Activated naive CD8-positive, alpha-beta T cell treated with anti-CD3 and anti-CD28 coated beads, Interleukin-2, amount 50 U/mL, for 16 hours (primary cell): ENCODE measurements around the gene RHCE.
A peak's percentile ranks its signal among the peaks of the same experiment; 100 is the strongest.
"Not testable (repeated sequence)": the region's sequence is repeated elsewhere in the genome, so short reads cannot be mapped to it uniquely, and the experiment has no call there.

Experiments
- DNase-seq: peaks from one replicate; pipeline ENCODE4 v3.0.0-alpha.2; 2020; ENCODE audit warnings: low read depth, low spot score

The RHCE gene

DNA sequence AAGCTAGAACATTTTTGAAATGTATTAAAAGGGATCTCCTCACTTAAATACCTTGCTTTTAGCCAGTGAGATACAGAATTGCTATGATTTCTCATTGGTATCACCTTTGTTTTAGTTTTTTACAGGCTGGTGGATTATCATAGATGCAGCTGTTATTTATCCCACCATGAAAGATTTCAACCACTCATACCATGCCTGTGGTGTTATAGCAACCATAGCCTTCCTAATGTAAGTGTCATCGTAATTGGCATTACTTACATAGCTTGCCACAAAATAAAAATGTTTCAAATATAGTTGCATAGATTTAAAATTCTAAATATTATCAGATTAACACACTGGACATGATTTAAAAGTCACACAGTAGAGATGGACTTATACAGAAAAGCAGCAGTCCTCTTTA, 77.8 kb downstream of the RHCE start:
- DNase-seq: no peak

DNA sequence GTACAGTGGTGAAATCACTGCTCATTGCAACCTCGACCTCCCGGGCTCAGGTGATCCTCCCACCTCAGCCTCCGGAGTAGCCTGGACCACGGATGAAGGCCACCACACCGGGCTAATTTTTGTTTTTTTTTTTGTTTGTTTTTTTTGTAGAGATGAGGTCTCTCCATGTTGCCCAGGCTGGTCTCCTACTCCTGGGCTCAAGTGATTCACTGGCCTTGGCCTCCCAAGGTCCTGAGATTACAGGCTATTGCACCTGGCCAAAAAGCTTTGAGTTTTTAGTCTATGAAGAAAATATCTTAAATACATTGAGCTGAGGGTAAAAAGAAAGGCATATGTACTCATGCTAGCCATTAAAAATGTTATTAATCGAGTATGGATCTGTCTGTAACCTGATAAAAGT, 78.9 kb downstream of the RHCE start:
- DNase-seq: no peak

DNA sequence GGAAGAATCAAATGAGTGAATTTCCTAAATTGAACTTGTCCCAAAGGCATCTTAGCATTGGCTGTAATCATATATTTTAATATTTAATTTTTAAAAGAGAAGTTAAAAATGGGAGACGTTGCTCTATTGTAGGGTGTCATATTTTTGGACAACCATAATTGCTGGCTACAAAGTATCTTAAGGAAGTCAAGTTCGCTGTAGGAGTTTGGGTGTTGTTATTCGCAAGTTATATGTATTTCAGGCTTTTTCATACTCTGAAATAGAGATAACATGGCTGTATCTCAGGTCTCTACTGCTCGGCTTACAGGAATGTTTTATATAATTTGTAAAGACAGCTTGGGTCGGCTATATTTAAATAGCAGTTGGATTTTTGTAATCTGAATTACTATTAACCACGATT, 81.6 kb downstream of the RHCE start:
- DNase-seq: no peak

DNA sequence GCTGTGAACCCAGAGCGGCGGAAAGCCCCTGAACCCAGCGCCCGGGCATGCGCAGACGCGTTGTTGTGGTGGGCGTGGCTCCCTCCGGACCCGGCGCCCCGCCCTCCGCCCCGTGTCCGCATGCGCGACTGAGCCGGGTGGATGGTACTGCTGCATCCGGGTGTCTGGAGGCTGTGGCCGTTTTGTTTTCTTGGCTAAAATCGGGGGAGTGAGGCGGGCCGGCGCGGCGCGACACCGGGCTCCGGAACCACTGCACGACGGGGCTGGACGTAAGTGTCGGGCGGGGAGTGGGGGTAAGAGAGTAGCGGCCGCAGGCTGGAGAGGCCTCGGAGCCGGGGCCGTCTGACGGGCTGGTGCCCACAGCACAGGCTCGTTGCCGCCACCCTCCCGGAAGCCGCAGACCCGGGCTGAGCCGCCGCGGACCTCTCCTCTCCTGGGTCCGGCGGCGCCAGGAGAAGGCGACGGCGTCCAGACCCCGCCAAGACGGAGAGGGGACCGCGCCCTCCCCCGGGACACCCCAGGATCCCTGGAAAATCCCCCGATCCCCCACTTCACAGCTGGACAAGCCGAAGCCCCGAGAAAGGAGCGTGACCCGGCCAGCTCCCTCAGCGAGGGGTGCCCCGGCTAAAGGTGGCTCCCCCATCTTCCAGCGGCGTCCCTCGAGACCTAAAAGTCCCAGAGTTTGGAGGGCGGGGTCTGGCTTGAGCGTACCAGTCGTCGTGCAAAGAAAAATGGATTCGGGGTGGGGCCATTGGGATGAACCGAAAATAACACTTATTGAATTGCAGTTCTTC, 82.2 kb downstream of the RHCE start, which contains the start of gene TMEM50A:
TSS of gene TMEM50A (plus strand) at position 147 of the 794 bp plus-strand sequence. CDS start 2,153 bp downstream, outside the sequence.
- DNase-seq: peak; percentile 72

DNA sequence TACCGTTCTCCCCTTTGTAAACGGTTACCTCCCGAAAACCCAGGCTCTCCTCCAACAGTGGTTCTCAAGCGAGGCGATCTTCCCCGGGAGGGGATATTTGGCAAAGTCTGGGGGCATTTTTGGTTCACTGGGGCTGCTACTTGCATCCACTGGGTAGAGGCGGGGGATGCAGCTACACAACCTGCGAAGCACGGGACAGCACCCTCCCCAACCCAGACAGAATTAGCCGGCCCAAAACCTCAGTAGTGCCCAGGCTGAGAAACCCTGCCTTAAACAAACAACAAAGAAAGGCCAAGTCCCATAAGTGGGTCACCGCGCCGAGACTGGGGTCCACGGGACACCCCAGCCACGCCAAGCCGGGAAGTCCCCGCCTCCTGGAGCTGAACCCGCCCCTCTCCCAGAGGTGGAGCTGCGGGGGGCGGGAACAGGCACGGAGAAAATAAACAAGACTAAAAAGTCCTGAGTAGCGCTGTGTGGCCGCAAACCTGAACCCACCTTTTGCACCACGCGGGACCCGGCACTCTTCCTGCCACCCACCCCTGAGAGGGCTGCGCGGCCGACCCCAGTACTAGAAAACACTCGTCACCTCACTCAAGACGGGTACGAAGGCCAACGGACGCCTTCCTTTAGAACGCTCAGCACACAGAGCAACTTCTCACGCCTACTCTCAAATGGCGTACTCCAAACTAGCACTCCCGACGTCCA, 83.0 kb downstream of the RHCE start:
- DNase-seq: not testable (repeated sequence)

DNA sequence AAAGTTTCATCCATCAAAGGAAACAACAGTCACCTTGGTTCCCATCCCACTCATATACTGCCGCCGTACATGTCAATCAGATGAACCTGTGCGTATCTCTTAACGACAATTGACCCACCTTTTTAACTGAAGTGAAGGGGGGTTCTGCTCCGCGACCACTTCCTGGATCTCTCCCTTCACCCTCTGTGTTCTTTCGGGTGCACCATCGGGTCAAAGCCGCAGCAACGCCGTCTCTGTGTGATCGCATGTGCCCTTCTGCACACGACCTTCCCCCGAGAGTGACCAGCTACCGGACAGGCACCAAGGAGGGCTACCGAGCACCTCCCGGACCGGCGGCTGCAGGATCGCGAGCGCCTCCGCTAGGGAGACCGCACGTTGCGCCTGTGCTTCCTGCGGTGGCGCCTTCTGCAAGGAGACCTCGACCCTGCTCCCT, 83.7 kb downstream of the RHCE start:
- DNase-seq: not testable (repeated sequence)

DNA sequence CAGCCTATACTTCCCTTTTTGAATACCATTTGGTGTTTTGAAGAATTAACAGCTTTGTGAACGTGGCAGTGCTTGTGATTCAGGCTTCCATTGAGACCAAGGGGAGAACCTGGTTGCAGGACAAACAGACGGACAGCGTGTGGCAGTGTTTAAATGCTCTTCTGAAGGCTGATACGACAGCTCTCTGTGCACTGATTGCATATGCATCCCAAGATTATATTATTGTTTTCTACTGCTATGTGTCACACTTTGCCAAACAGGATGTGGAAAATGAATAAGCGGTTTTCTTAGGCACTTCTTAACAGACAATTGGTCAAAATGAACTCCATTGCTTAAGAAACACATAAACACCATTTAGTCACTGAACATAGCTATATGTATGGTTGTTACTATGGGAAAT, 90.7 kb downstream of the RHCE start:
- DNase-seq: not testable (repeated sequence)

DNA sequence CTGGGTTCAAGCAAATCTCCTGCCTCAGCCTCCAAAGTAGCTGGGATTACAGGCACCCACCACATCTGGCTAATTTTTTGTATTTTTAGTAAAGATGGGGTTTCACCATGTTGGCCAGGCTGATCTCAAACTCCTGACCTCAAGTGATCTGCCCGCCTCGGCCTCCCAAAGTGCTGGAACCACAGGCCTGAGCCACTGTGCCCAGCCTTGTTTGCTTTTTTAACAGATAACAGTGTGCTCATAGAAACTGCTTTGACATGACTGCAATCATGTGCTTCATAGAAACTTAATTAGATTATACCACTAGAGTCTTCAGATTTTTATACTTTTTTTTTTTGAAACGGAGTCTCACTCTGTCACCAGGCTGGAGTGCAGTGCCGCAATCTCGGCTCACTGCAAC, 91.3 kb downstream of the RHCE start:
- DNase-seq: not testable (repeated sequence)

DNA sequence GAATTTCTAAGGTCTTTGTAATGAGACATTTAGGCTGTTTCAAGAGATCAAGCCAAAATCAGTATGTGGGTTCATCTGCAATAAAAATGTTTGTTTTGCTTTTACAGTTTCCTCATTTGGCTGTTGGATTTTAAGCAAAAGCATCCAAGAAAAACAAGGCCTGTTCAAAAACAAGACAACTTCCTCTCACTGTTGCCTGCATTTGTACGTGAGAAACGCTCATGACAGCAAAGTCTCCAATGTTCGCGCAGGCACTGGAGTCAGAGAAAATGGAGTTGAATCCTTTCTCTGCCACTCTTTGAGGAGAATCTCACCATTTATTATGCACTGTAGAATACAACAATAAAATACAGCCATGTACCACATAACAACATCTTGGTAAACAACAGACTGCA, 91.8 kb downstream of the RHCE start:
- DNase-seq: not testable (repeated sequence)

DNA sequence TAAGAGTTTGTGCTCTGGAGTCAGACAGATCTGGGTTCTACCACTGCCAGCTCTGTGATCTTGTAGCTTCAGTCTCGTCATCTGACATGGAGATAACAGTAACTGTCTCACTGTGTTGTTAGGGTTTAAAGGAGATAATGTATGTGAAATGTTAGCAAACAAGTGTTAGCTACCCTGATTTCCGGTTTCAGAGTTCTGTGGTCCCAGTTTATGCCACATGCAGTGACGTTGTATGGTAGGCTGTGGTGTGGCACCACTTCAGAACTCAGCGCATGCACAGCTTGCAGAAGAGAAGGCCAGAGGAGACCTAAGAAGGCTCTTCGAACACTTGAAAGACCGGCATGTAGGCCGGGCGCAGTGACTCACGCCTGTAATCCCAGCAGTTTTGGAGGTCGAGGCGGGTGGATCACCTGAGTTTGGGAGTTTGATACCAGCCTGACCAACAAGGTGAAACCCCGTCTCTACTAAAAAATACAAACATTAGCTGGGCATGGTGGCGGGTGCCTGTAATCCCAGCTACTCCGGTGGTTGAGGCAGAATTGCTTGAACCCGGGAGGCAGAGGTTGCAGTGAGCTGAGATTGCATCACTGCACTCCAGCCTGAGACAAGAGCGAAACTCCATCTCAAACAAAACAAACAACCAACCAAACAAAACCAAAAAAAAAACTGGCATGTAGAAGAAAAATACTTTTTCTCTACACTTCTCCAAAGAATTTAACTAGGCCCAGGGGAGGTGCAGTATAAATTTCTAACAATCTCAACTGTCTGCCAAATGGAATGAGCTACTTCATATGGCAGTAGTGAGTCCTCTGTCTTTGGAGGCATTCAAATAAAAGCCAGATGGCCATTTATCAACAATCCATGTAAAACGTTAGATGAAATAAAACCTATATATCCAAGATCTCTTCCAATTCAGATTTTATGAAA, 92.5 kb downstream of the RHCE start:
- not testable (repeated sequence) for DNase-seq

DNA sequence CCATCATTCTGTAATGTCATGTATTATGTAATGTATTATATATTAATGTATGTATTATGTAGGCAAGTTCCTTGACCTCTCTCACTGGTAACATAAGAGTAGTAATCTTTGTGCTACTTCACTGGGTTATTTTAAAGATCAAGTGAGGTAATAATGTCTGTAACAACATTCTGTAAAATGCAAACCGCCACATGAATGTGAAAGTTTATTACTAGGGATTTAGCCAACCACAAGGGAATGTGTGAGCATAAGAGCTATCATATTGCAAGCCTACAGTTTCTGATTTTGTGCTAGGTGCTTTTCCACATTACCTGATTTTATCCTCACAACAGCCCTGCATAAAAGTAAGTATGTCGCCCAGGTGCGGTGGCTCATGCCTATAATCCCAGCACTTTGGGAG, 96.2 kb downstream of the RHCE start:
- DNase-seq: not testable (repeated sequence)

DNA sequence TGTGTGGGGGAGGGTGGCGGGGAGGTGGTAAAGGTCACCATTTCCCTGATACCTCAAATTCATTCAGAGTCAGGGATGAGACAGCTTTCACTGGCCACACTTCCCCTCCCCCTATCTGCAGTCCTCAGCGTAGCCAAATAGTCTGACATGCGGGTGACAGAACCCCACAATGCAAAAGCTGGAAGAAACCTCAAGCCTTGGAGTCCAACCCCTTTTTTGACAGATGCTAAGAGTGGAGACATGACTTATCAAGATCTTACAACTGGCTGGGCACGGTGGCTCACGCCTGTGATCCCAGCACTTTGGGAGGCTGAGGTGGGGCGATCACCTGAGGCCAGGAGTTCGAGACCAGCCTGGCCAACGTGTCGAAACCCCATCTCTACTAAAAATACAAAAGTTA, 98.5 kb downstream of the RHCE start:
- DNase-seq: not testable (repeated sequence)

DNA sequence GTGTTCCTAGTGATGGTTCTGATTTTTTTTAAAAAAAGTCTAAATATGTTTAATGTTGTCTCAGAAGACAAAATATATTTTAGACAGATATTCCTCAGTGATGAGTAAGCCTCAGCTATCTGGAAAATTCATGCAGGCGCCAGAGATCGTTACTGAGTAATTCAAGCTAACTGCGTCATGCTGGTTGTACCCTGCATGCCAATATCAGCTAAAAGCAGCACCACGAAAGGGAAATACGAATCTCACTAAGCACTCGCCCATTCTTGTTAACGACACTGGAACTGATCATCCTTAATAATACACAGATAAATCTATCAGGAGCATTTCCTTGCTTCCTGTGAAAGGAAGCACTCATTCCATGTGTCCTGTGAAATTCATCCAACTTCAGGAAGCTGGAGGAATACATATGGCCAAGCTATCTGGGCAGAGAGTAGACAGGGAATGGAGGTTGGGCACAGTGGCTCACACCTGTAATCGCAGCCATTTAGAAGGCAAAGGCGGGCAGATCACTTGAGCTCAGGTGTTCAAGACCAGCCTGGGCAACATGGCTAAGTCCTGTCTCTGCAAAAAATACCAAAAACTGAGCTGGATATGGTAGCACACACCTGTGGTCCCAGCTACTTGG, 100.2 kb downstream of the RHCE start:
- DNase-seq: not testable (repeated sequence)

DNA sequence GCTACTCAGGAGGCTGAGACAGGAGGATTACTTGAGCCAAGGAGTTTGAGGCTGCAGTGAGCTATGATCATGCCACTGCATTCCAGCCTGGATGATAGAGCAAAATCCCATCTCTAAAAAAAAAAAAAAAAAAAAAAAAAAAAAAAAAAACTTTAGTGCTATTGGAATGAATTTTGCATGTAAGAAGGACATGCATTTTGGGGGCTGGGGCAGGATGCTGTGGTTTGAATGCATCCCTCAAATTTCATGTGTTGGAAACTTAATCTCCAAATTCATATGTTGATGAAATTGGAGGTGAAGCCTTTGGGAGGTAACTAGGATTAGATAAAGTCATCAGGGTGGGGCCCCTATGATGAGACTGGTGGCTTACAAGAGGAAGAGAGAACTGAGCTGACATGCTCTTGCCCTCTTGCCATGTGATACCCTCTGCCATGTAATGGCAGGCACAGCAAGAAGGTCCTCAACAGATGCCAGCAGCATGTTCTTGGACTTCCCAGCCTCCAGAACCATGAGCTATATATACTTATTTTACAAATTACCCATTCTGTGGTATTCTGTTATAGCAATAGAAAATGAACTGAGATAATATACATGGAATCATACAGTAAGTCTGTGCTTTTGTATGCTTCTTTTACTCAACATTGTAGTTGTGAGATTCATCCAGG, 107.7 kb downstream of the RHCE start:
- not testable (repeated sequence) for DNase-seq
